HG02973 (cell line): ENCODE data around the gene ELK3.

Experiments used
- ATAC-seq: cut with Tn5 transposase; IDR thresholded peaks from one replicate; pipeline ENCODE4 v1.9.1; 2021; ENCODE audit warnings: moderate library complexity; ENCODE audit not compliant: unreplicated experiment

Gene ELK3

DNA sequence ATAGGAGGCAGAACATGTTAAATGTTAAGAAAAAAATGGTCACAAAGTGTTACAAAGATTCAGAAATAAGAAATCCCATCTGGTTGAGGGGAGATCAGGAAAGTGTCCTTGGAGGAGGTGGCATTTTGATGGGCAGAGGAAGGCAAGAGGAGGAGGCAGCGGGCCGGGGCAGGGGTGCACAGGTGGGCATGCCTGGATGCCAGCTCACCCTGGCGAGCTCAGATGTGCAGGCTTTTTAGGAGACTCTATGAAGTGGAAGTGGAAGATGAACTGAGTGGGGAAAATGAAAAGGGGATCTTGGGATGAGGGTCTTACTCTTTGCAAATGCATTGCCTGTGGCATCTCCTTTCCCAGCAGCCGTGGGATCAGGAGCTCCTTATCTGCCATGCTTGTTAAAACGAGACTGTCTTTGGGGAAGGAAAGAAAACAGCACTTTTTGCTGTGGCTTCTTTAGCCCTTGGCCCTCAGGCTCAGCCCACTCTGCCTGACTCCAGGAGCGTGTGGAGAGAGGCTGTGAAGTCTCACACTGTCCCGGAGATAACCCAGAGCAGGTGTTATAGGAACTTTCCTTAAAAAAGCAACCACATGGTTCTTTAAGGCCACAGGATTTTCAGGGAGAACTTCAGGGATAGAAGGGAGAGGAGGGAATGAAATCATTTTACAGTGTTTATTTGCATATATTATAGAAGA is 62.6 kb downstream of the ELK3 start:
- ATAC-seq: no peak

- ATAC-seq: no peak
These were observed 63.5 kb downstream of the ELK3 start for GRCh38 chr12:96257550-96258103.

GRCh38 chr12:96258104-96258961 is 64.2 kb downstream of the ELK3 start:
- ATAC-seq: no peak

- no peak for ATAC-seq
These were observed 66.1 kb downstream of the ELK3 start for GRCh38 chr12:96260231-96260630.

- ATAC-seq: no peak
These were observed 66.5 kb downstream of the ELK3 start for GRCh38 chr12:96260644-96261043.

GRCh38 chr12:96261557-96261956 is 67.4 kb downstream of the ELK3 start:
- ATAC-seq: no peak

GRCh38 chr12:96263449-96263902 is 69.3 kb downstream of the ELK3 start:
- no peak for ATAC-seq

- ATAC-seq: no peak
These were observed 71.2 kb downstream of the ELK3 start for GRCh38 chr12:96265400-96265799.

- no peak for ATAC-seq
These were observed 71.7 kb downstream of the ELK3 start for GRCh38 chr12:96265836-96266235.

DNA sequence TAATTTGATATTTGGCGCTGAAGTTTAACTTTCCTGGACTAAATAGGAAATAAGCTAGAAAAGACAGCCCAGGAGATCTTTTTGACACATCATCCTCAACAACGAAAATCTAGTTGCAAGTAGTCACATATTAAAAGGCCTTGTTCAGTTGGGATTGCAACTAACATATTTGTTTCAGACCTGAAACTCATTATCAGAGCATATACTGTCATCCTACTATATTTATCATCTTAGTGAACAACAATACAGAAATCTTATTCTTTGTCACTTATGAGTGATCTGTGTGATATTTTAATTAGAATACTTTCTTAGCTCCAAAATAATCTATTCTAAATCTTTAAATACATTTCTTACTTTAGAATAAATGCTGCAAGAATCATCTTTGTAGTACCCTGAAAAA is 72.1 kb downstream of the ELK3 start:
- no peak for ATAC-seq

GRCh38 chr12:96271469-96272199 is 77.5 kb downstream of the ELK3 start:
- ATAC-seq: no peak

DNA sequence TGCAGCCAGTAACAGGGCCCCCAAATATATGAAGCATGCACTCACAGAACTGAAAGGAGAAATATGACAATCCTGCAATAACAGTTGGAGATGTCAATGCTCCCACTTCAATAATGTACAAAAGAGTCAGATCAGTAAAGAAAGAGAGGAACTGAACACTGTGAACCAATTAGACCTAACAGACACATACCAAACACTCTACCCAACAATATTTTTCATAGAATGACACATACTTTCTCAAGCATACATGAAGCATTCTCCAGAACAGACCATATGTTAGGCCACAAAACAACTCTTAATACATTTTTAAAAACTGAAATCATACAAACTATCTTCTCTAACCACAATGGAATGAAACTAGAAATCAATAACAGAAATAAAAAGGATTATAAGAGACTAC is 80.2 kb downstream of the ELK3 start:
- ATAC-seq: peak; percentile 79

GRCh38 chr12:96285158-96285557 is 91.0 kb downstream of the ELK3 start:
- ATAC-seq: no peak

DNA sequence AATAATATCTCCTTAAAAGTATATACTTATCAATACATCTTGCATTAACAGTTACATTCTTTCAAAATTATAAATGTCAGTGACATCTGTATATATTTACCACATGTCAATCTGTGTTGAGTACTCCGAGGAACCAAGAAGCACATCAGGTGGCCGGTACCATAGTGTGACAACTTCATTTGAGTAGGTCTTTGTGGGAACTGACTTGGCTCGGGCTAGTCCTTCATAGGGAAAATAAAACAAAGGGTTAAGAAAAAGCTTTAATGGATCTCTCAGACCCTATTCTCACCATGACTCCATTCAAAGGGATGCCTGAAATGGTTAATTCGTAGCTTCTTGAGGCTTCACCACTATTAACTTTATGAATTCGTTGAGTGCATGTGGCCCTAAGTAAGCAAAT is 94.9 kb downstream of the ELK3 start:
- no peak for ATAC-seq

GRCh38 chr12:96293093-96293492 is 98.9 kb downstream of the ELK3 start:
- no peak for ATAC-seq

- ATAC-seq: no peak
These were observed 100.7 kb downstream of the ELK3 start for GRCh38 chr12:96294831-96295230.

DNA sequence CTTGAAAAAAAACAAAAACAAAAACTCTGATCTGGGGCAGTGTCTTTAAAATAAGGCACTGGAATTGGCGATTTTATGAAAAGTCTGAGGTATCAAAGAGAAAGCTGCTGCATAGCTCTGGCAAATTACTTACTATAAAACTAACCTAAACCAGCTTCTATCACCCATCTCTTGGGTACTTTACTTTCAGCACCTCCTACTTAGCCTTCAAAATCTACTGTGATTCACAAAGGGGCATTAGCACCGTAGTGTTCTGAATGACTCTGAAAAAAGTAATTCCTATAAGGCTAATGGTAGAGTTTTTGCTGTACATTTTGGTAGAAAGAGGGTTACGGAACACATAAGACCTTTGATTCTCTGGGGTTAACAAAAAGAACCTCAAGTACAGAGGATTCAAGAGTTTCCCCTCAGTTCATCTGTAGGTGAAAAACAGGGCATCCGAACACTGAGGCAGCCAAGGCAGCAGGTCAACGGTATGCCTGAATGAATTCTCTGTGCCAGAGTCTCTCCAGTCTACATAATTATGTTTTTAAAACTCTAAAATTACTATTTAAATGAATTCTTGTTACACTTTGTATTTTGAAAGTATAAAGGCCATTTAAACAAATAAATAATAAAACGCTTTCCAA is 101.5 kb downstream of the ELK3 start:
- no peak for ATAC-seq

DNA sequence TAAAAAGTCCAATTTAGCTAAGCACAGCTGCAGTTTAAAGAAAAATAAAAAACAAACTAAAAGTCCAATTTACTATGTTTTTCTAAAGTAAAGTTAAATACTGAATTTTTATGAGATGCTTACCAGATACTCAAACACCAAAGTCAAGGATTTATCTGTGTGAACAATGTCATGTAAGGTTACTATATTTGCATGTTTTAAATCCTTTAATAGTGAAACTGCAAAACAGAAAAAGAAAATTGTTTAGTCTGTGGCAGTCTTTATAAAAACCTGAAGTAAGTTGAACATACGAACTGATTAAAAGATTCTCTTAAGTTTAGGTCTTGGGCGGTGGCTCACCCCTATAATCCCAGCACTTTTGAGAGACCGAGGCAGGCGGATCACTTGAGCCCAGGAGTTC is 103.3 kb downstream of the ELK3 start:
- no peak for ATAC-seq

- ATAC-seq: no peak
These were observed 105.9 kb downstream of the ELK3 start for GRCh38 chr12:96300064-96300463.

DNA sequence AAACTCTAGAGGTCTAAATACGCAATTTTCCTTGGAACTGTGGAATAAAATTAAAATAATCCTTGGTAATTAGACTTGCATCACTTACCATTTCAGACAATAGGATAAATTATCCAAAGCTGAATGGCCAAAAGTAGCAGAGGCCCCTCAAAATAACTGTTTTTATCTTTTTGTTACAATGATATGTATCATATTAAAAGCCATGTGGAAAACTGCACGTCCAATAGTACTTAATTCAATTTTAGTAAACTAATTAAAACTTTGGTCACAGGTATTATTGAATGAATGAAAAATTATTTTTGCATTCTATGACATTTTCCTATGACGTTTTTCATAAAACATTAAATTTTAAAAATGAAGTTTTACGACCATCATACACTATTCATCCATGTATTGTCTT is 107.6 kb downstream of the ELK3 start:
- ATAC-seq: no peak
